ENCODE measurements around the gene MGAT1. TPM values are rescaled to one million over a fixed set of nuclear protein-coding genes. Genes with fewer than 3 reads are reported as not detected.

MGAT1 gene
- total RNA-seq, 3 donors from 2014 or later, result 89.8 to 117 (median 104) TPM

DNA sequence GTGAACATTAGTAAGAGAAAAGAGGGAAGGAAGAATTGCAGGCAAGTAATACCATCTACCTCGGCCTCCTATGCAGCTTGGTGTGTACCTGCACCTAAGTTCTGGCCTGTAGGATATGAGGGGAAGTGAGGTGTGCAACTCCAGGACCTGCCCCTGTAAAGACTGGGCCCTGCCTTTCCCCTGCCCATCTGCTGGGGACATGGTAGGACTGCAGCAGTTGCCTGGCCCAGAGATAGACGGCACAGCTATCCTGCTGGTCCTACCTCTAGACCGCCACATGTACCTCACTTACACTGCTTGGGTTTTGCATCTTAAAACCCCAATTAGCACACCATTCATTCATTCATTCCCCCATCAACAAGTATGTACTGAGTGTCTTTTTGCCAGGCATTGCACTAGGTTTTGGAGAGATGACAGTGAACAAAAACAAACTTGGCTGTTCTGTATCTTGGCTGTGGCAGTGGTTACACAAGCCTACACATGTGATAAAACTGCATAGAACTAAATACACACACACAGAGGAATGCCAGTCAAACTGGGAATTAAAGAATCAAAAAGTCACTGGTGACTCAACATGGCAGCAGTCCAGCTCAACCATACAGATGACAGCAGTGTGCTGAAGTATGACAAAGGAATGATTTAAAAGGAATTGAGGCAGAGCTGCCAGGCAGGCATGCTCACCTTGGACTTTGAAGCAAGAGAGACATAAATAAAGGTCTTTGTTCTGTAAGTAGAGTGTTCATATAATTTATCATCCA, 23.3 kb upstream of the MGAT1 start:
- no peaks in the 10 kb centered on the region for H3K4me1 ChIP-seq (ENCODE audit: low read depth)
- H3K4me3 ChIP-seq, result no peak overlapping the region
- no peak for TF ChIP-seq CTCF (IDR thresholded peaks at IDR 0.05)
- ATAC-seq (peak; percentile 67), DNase-seq (peak in 1 of 3 donors; percentile 67)
- H3K9me3 ChIP-seq, result peaks cover 10% of the 10 kb centered on the region
- H3K36me3 ChIP-seq (ENCODE audit: low read depth), result no peaks in the 10 kb centered on the region
- intact Hi-C loops (cut with DNase I, micrococcal nuclease), result no loop called here

DNA sequence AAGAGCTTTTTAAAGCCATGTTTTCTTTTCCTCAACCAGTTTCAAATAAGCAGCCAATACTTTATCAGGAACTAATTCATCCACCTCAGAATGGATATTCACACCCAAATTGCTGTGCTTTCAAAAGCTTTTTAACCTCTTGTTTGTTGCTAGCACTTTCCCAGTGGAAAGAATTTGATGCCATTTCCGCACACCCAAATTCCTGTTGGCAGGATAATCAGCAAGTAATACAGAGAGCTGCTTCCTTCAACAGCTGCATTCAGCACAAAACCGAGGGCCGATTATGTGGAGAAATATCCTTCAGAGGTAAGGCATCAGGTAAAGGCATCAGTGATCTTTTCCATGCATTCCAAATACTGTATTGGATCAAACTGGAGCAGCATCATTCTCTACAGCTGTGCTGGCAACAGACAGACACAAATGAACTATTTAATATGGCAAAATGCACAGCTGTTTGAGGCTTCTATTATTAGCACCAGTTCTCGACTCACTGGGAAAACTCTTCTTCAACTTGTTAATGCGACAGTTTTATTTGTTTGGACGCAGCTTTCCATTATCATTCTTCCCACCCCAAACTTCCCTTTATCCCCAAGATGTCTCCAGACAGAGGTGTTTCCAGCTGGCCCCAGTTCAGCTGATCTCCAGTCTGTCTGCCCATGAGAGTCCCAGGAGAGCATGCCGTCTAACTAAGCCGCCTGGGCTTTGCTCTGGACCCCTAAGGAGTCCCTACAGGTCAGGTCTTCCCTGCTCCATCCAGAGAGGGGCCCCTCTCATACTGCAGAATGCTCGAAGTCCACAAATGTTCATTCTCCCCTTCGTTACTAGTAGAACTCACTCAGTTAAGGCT, 22.2 kb upstream of the MGAT1 start:
- no peak for TF ChIP-seq CTCF (IDR thresholded peaks at IDR 0.05)
- intact Hi-C loops (cut with DNase I, micrococcal nuclease), result no loop called here
- no peak overlapping the region for H3K4me3 ChIP-seq

GRCh38 chr5:180823940-180824629, 21.5 kb upstream of the MGAT1 start:
- Histone ChIP-seq H3K4me3 (no peak overlapping the region), H3K36me3 (ENCODE audit: low read depth) (no peaks in the 10 kb centered on the region), H3K9me3 (peaks cover 5% of the 10 kb centered on the region), H3K4me1 (ENCODE audit: low read depth) (peaks cover 6% of the 10 kb centered on the region)
- no peak for TF ChIP-seq CTCF (IDR thresholded peaks at IDR 0.05)
- intact Hi-C loops (cut with DNase I, micrococcal nuclease), result no loop called here
- no peak for ATAC-seq
- DNase-seq, result no peak

More for the DNA sequence above, 22.2 kb upstream of the MGAT1 start:
- Histone ChIP-seq H3K9me3 (peaks cover 10% of the 10 kb centered on the region), H3K36me3 (ENCODE audit: low read depth) (no peaks in the 10 kb centered on the region), H3K4me1 (ENCODE audit: low read depth) (peaks cover 6% of the 10 kb centered on the region)
- no peak for DNase-seq
- ATAC-seq, result no peak

DNA sequence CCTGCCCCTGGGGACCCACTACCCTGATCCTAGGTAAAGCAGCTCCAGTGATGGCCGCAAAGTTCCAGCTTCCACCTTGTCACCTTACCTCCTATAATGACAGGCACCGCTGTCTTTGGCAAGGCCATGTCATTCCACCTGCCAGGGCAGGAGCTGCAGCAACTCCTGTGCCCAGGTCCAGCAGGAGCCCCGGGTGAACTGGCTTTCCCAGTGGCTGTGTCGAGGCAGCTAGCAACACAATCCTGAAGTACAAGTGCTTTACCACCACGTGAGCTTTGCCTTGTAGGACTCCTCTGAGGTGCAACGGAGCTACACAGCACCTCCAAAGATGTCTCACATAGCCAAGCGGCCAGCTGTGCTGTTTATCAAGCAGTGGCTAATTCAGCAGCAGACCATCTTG, 20.7 kb upstream of the MGAT1 start:
- ATAC-seq (no peak), DNase-seq (no peak)
- H3K9me3 ChIP-seq, result no peaks in the 10 kb centered on the region
- TF ChIP-seq CTCF (IDR thresholded peaks at IDR 0.05), result no peak
- H3K4me3 ChIP-seq, result no peak overlapping the region
- no peaks in the 10 kb centered on the region for H3K36me3 ChIP-seq (ENCODE audit: low read depth)
- intact Hi-C loops (cut with DNase I, micrococcal nuclease), result no loop called here
- peaks cover 6% of the 10 kb centered on the region for H3K4me1 ChIP-seq (ENCODE audit: low read depth)

- no peak for TF ChIP-seq CTCF (IDR thresholded peaks at IDR 0.05)
- DNase-seq (no peak), ATAC-seq (no peak)
- H3K4me3 ChIP-seq, result no peak overlapping the region
- intact Hi-C loops (cut with DNase I, micrococcal nuclease), result no loop called here
- no peaks in the 10 kb centered on the region for H3K9me3 ChIP-seq
- no peaks in the 10 kb centered on the region for H3K36me3 ChIP-seq (ENCODE audit: low read depth)
- H3K4me1 ChIP-seq (ENCODE audit: low read depth), result peaks cover 7% of the 10 kb centered on the region
Measured at GRCh38 chr5:180821538-180821937, 18.9 kb upstream of the MGAT1 start.
